GM12878 (cell line): ENCODE data around the gene GRAMD2B. TPM values are rescaled to one million over a fixed set of nuclear protein-coding genes. Genes with fewer than 3 reads are reported as not detected.

Experiments
- ATAC-seq: fragments of 200-7000 bp; cut with Tn5 transposase; 3 replicates; pipeline ENCODE4 v1.9.1; 2020; ENCODE audit warnings: mild to moderate bottlenecking, moderate library complexity
- BruUV-seq: library from RNA; stranded (reverse); fragments of 400-500 nt; replicated peaks from 2 replicates; lab custom pipeline; 2021; lab: Mats Ljungman, UMichigan
- CTCF ChIA-PET: fragments of 300-600 bp; sonication (Branson Sonifier 250); formaldehyde crosslinking; extraction: SDS; loops from one replicate; lab custom pipeline; 2021; ENCODE audit warnings: inconsistent platforms; lab: Yijun Ruan, JAX
- POLR2A ChIA-PET: fragments of 350-600 bp; formaldehyde crosslinking; extraction: SDS; loops from one replicate; lab custom pipeline; 2021; ENCODE audit warnings: inconsistent platforms; lab: Charles Lee
- RAD21 ChIA-PET: fragments of 300-600 bp; sonication (Branson Sonifier 250); formaldehyde crosslinking; loops from one replicate; lab custom pipeline; 2023; ENCODE audit warnings: antibody characterized with exemption; ENCODE audit not compliant: unreplicated experiment; lab: Charles Lee
- SMC1A ChIA-PET: fragments of 300-600 bp; sonication (Branson Sonifier 250); formaldehyde crosslinking; loops from one replicate; lab custom pipeline; 2023; ENCODE audit not compliant: unreplicated experiment, uncharacterized antibody; lab: Charles Lee
- DNase-seq: peaks from one replicate; pipeline ENCODE4 v3.0.0-alpha.2; 2011; ENCODE audit warnings: low read depth, low spot score
- FAIRE-seq: peaks from 3 replicates; lab custom pipeline; 2011; peaks lifted over from hg19 to GRCh38; lab: Jason Lieb, UNC
- H2AFZ ChIP-seq: 2 replicates; pipeline ENCODE4 v1.6.0; 2011; ENCODE audit warnings: low read depth, low read length, control low read depth; ENCODE audit not compliant: control insufficient read depth
- H3K27ac ChIP-seq: 2 replicates; pipeline ENCODE4 v1.5.1; 2011; ENCODE audit warnings: control low read depth; ENCODE audit not compliant: control insufficient read depth, insufficient read depth
- H3K27me3 ChIP-seq, 2 experiments: replicated peaks in 1 of 2; 2 replicates each; pipeline versions ENCODE4 v1.6.0 to v1.6.1; 2011; ENCODE audit warnings: low read length in 1 of 2; ENCODE audit not compliant: control insufficient read depth in 2 of 2, insufficient read depth in 2 of 2
- H3K36me3 ChIP-seq, 2 experiments: 2 replicates each; pipeline ENCODE4 v1.5.1; 2011; ENCODE audit warnings: low read length in 1 of 2; ENCODE audit not compliant: control insufficient read depth in 2 of 2, insufficient read depth in 2 of 2
- H3K4me1 ChIP-seq: 2 replicates; pipeline ENCODE4 v1.6.1; 2011; ENCODE audit warnings: mild to moderate bottlenecking, low read length, moderate library complexity, mixed read lengths; ENCODE audit not compliant: control insufficient read depth, insufficient read depth
- H3K4me2 ChIP-seq: 2 replicates; pipeline ENCODE4 v1.6.0; 2011; ENCODE audit warnings: control low read depth; ENCODE audit not compliant: control insufficient read depth, insufficient read depth
- H3K4me3 ChIP-seq: fragments of 200-600 bp; sonication (generic); 2 replicates; pipeline ENCODE4 v1.5.1; 2016
- H3K79me2 ChIP-seq: 2 replicates; pipeline ENCODE4 v1.6.0; 2011; ENCODE audit warnings: low read length; ENCODE audit not compliant: control insufficient read depth, insufficient read depth
- H3K9ac ChIP-seq: 2 replicates; pipeline ENCODE4 v1.8.0; 2011; ENCODE audit warnings: low read length, control low read depth, mixed read lengths; ENCODE audit not compliant: control insufficient read depth, insufficient read depth
- H3K9me3 ChIP-seq: replicated peaks from 3 replicates; pipeline ENCODE4 v1.5.1; 2011; ENCODE audit warnings: mild to moderate bottlenecking, low read length; ENCODE audit not compliant: control insufficient read depth, insufficient read depth
- H4K20me1 ChIP-seq: 2 replicates; pipeline ENCODE4 v1.6.0; 2011; ENCODE audit not compliant: control insufficient read depth, insufficient read depth
- ASH2L ChIP-seq: fragments of 300-600, 200-600 bp; sonication (generic); IDR thresholded peaks from 2 replicates; pipeline ENCODE4 v1.6.1; 2017; ENCODE audit warnings: low read depth, mild to moderate bottlenecking, borderline replicate concordance
- CREM ChIP-seq: IDR thresholded peaks from 2 replicates; pipeline ENCODE4 v1.6.1; 2014; ENCODE audit warnings: antibody characterized with exemption, low read depth
- EED ChIP-seq: sonication (generic); IDR thresholded peaks from 2 replicates; pipeline ENCODE4 v1.6.1; 2016; ENCODE audit warnings: antibody characterized with exemption, low read depth
- LARP7 ChIP-seq: fragments of 450-650 bp; IDR thresholded peaks from 2 replicates; pipeline ENCODE4 v1.6.1; 2017; ENCODE audit warnings: mild to moderate bottlenecking
- POLR2A ChIP-seq: IDR thresholded peaks from 2 replicates; pipeline ENCODE4 v1.6.1; 2011; ENCODE audit warnings: low read depth, mild to moderate bottlenecking, low read length
- RAD21 ChIP-seq: IDR thresholded peaks from 2 replicates; pipeline ENCODE4 v1.6.1; 2011; ENCODE audit warnings: mild to moderate bottlenecking, low read depth, low read length, moderate library complexity; ENCODE audit not compliant: insufficient read depth
- RAD51 ChIP-seq: fragments of 450-650 bp; IDR thresholded peaks from 2 replicates; pipeline ENCODE4 v1.6.1; 2016; ENCODE audit warnings: moderate library complexity, mild to moderate bottlenecking, inconsistent platforms
- RELA ChIP-seq: fragments of 450-650 bp; IDR thresholded peaks from 2 replicates; pipeline ENCODE4 v1.8.0; 2014; ENCODE audit warnings: borderline replicate concordance; ENCODE audit not compliant: partially characterized antibody
- SP1 ChIP-seq: IDR thresholded peaks from one replicate; pipeline ENCODE4 v1.6.1; 2011; ENCODE audit warnings: low read depth, low read length
- SREBF2 ChIP-seq: IDR thresholded peaks from 2 replicates; pipeline ENCODE4 v1.6.1; 2012; ENCODE audit warnings: mild to moderate bottlenecking, low read length
- SRF ChIP-seq, 2 experiments: IDR thresholded peaks; 2 replicates each; pipeline ENCODE4 v1.6.1; 2011; ENCODE audit warnings: low read depth in 2 of 2, low read length in 2 of 2, mild to moderate bottlenecking in 1 of 2, moderate library complexity in 1 of 2
- SUZ12 ChIP-seq: fragments of 200-600 bp; sonication (generic); IDR thresholded peaks from one replicate; pipeline ENCODE4 v1.6.1; 2018; ENCODE audit warnings: antibody characterized with exemption, mild to moderate bottlenecking; ENCODE audit not compliant: unreplicated experiment
- TCF7 ChIP-seq: IDR thresholded peaks from 2 replicates; pipeline ENCODE4 v1.6.1; 2014; ENCODE audit warnings: antibody characterized with exemption, borderline replicate concordance
- ZNF384 ChIP-seq: IDR thresholded peaks from 2 replicates; pipeline ENCODE4 v1.6.1; 2012; ENCODE audit warnings: low read depth, mild to moderate bottlenecking, low read length, improper control_type of control experiment, borderline replicate concordance
- ZNF687 ChIP-seq: fragments of 450-650 bp; IDR thresholded peaks from 2 replicates; pipeline ENCODE4 v1.6.1; 2017; ENCODE audit warnings: mild to moderate bottlenecking, moderate library complexity
- WGBS: methylation state at CpG from one replicate; pipeline ENCODE4 v1.1.6; 2016; ENCODE audit warnings: low lambda C conversion rate; ENCODE audit not compliant: insufficient replicate concordance, insufficient coverage; ENCODE audit errors: missing lambda C conversion rate; 5-methylcytosine and 5-hydroxymethylcytosine counted together
- in situ Hi-C: fragments of 300-500 bp; cut with MboI; formaldehyde crosslinking; loops from 9 replicates; pipeline ENCODE4 v1.14.3; 2018; ENCODE audit warnings: mixed read lengths
- intact Hi-C: fragments of 100-400 bp; cut with micrococcal nuclease; formaldehyde crosslinking; loops from one replicate; pipeline ENCODE4 v1.14.2; 2022; ENCODE audit not compliant: unreplicated experiment
- polyA plus RNA-seq, 11 experiments: library from polyadenylated mRNA; depleted of rRNA in 4 of 11; unstranded in 6 of 11; stranded (reverse) in 5 of 11; fragments of >200 nt; fragmentation: Nextera tagmentation in 4 of 11; fragmentation: Illumina TruSeq in 1 of 11; extraction: Ambion mirVana in 4 of 11; extraction: Trizol in 1 of 11; gene quantifications; 1 replicate in 1 of 11; 2 replicates in 10 of 11; pipeline versions ENCODE4 v1.2.1 to v1.2.3, GENCODE V29; 2011 to 2016; ENCODE audit warnings: inconsistent platforms in 2 of 11, missing spikeins in 2 of 11, low read depth in 1 of 11
- total RNA-seq, 4 experiments: library from RNA; depleted of rRNA in 3 of 4; stranded (reverse); fragments of >200 nt in 3 of 4; fragmentation: Illumina TruSeq in 1 of 4; extraction: Trizol in 1 of 4; gene quantifications; 2 replicates each; pipeline versions ENCODE4 v1.2.1 to v1.2.3, GENCODE V29; 2013 to 2021
- TF ChIP-seq, protein P1 (sequence below): IDR thresholded peaks from 2 replicates; pipeline ENCODE4 v1.6.1; 2011; ENCODE audit warnings: mild to moderate bottlenecking, low read depth, low read length, moderate library complexity; ENCODE audit not compliant: insufficient replicate concordance
- TF ChIP-seq, protein P2 (sequence below): IDR thresholded peaks from 2 replicates; pipeline ENCODE4 v1.6.1; 2012; ENCODE audit warnings: low read depth, low read length, improper control_type of control experiment

Gene GRAMD2B
- total and polyA plus RNA-seq, 10 of the 15 experiments (the other 5 are each of a cell fraction or from before 2014, with no cell fraction given) = 1.9 to 21.5 (median 8.4) TPM

DNA sequence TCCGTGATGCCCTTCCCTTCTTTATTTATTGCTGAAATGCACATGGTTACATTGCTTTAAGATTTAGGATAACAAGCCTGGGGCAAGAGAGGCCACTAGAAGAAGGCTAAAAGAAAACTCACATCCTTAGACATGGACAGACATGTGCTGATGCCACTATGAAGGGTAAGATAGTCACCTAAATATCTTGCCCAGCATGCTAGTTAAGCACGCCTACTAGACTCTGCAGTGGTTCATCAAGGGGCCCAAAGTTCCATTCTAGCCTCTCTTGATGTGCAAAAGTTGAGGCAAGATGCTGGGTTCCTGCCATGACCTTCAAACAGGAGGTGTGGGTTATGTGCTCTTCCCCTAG, 49.3 kb downstream of the GRAMD2B start:
- Histone ChIP-seq H3K36me3 (peaks cover 0 to 7% of the 10 kb centered on the region in 2 experiments; a peak in 1 of 4 replicates), H2AFZ (no peak overlapping the region), H3K4me1 (no peaks in the 10 kb centered on the region), H3K79me2 (no peaks in the 10 kb centered on the region), H3K9me3 (no peaks in the 10 kb centered on the region), H3K27ac (no peak overlapping the region), H3K4me2 (no peak overlapping the region), H3K27me3 (no peaks in the 10 kb centered on the region), H3K4me3 (no peak overlapping the region), H4K20me1 (no peaks in the 10 kb centered on the region), H3K9ac (no peak overlapping the region)
- WGBS = 54% methylated on average over 2 of the region's 2 CpGs
- RAD21 ChIA-PET = interaction anchor here (1.3 kb wide), 1 partner anchor 12 kb away, joined by 3 read pairs; no protein-coding TSS in a partner anchor
- ATAC-seq (no peak), FAIRE-seq (no peak), DNase-seq (no peak)
- intact Hi-C loops (no loop called here), in situ Hi-C loops (no loop called here)
- TF ChIP-seq RELA (no peak), ASH2L (no peak), TCF7 (no peak), ZNF384 (no peak), RAD21 (no peak), LARP7 (no peak), SP1 (no peak), ZNF687 (no peak), RAD51 (no peak), EED (no peak), CREM (no peak), SREBF2 (no peak), POLR2A (no peak), SRF (IDR thresholded peaks at IDR 0.05; ENCODE audit: low read depth in 2 of 2, low read length in 2 of 2) (no peak), SUZ12 (no peak)
- TF ChIP-seq, protein P1, sequence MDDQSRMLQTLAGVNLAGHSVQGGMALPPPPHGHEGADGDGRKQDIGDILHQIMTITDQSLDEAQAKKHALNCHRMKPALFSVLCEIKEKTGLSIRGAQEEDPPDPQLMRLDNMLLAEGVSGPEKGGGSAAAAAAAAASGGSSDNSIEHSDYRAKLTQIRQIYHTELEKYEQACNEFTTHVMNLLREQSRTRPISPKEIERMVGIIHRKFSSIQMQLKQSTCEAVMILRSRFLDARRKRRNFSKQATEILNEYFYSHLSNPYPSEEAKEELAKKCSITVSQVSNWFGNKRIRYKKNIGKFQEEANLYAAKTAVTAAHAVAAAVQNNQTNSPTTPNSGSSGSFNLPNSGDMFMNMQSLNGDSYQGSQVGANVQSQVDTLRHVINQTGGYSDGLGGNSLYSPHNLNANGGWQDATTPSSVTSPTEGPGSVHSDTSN = no peak
- TF ChIP-seq, protein P2, sequence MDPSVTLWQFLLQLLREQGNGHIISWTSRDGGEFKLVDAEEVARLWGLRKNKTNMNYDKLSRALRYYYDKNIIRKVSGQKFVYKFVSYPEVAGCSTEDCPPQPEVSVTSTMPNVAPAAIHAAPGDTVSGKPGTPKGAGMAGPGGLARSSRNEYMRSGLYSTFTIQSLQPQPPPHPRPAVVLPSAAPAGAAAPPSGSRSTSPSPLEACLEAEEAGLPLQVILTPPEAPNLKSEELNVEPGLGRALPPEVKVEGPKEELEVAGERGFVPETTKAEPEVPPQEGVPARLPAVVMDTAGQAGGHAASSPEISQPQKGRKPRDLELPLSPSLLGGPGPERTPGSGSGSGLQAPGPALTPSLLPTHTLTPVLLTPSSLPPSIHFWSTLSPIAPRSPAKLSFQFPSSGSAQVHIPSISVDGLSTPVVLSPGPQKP = no peak
- POLR2A ChIA-PET = no interaction called here
- BruUV-seq = no TSS peak
- CTCF ChIA-PET = interaction anchor here (3.0 kb wide), 1 partner anchor 27 kb away, joined by 14 read pairs; no protein-coding TSS in a partner anchor
- SMC1A ChIA-PET = interaction anchor here (1.0 to 3.0 kb wide), 3 partner anchors 10 to 115 kb away, joined by 4 to 11 read pairs (median 6); partner anchors contain the start of gene GRAMD2B
